ENCODE data around the gene TTC12. TPM values are rescaled to one million over a fixed set of nuclear protein-coding genes. Genes with fewer than 3 reads are reported as not detected.

Gene TTC12
- total RNA-seq (2014; rRNA removed; shearing (Covaris generic)): 3.6 and 4.4 TPM in 2 replicates
- total RNA-seq (2022): 3.9 and 4.1 TPM in 2 replicates
- percentile 29 among the genes with signal in this experiment for Bru-seq, nascent RNA
- percentile 19 among the genes with signal in this experiment for BruChase-seq, experiment 1, labeled RNA remaining after a 6-hour chase
- BruChase-seq, experiment 2, labeled RNA remaining after a 2-hour chase: percentile 24 among the genes with signal in this experiment
- long read RNA-seq: 0 reads

- Histone ChIP-seq H4K20me1 (ENCODE audit: insufficient read depth, low read length) (no peaks in the 10 kb centered on the region), H3K4me2 (ENCODE audit: low read length) (peak within 1 kb of the TSS; percentile 57), H2AFZ (ENCODE audit: low read length) (peak within 1 kb of the TSS; percentile 75), H3K36me3 (ENCODE audit: insufficient read depth, low read length) (no peaks in the 10 kb centered on the region), H3K9me3 (ENCODE audit: low read length) (no peaks in the 10 kb centered on the region), H3K9me2 (ENCODE audit: insufficient read depth, low read length) (no peaks in the 10 kb centered on the region), H3K27ac (ENCODE audit: low read depth, low read length, poor library complexity, severe bottlenecking) (no peak within 1 kb of the TSS), H3K79me2 (ENCODE audit: insufficient read depth, low read depth, low read length) (no peaks in the 10 kb centered on the region), H3K4me3 (ENCODE audit: low read depth, low read length, poor library complexity, severe bottlenecking) (peak within 1 kb of the TSS; percentile 72), H3K4me1 (ENCODE audit: insufficient read depth, low read length, poor library complexity, severe bottlenecking) (peaks cover 3% of the 10 kb centered on the region)
- intact Hi-C loops (cut with micrococcal nuclease; ENCODE audit: unreplicated experiment): no loop called here
- ChIA-PET CTCF (ENCODE audit: unreplicated experiment) (no interaction called here), POLR2A (no interaction called here)
- peak; percentile 74 for DNase-seq (ENCODE audit: low spot score)
- TF ChIP-seq CTCF (conservative IDR thresholded peaks at IDR 0.05; ENCODE audit: low read length): no peak
- no peak for TF ChIP-seq EZH2phosphoT487 (IDR thresholded peaks at IDR 0.05; ENCODE audit: borderline replicate concordance, low read depth, low read length)
- BruUV-seq (replicated peaks): no TSS peak
Observed at GRCh38 chr11:113314389-113315301, at the start of gene TTC12. TSS of gene TTC12 (plus strand) at chr11:113314583. CDS start at chr11:113316258, 1,675 bp downstream.

- no peaks in the 10 kb centered on the region for H3K79me2 ChIP-seq (ENCODE audit: insufficient read depth, low read depth, low read length)
- H2AFZ ChIP-seq (ENCODE audit: low read length): no peak overlapping the region
- no peaks in the 10 kb centered on the region for H3K36me3 ChIP-seq (ENCODE audit: insufficient read depth, low read length)
- intact Hi-C loops (cut with micrococcal nuclease; ENCODE audit: unreplicated experiment): no loop called here
- CTCF ChIA-PET (ENCODE audit: unreplicated experiment): no interaction called here
- no peak overlapping the region for H3K4me3 ChIP-seq (ENCODE audit: low read depth, low read length, poor library complexity, severe bottlenecking)
- no peak for DNase-seq (ENCODE audit: low spot score)
- TF ChIP-seq EZH2phosphoT487 (IDR thresholded peaks at IDR 0.05; ENCODE audit: borderline replicate concordance, low read depth, low read length) (no peak), CTCF (conservative IDR thresholded peaks at IDR 0.05; ENCODE audit: low read length) (no peak)
- no TSS peak for BruUV-seq (replicated peaks)
- POLR2A ChIA-PET: no interaction called here
- no peaks in the 10 kb centered on the region for H3K4me1 ChIP-seq (ENCODE audit: insufficient read depth, low read length, poor library complexity, severe bottlenecking)
- H3K4me2 ChIP-seq (ENCODE audit: low read length): no peak overlapping the region
- no peaks in the 10 kb centered on the region for H3K9me3 ChIP-seq (ENCODE audit: low read length)
- no peaks in the 10 kb centered on the region for H4K20me1 ChIP-seq (ENCODE audit: insufficient read depth, low read length)
- no peaks in the 10 kb centered on the region for H3K9me2 ChIP-seq (ENCODE audit: insufficient read depth, low read length)
- no peak overlapping the region for H3K27ac ChIP-seq (ENCODE audit: low read depth, low read length, poor library complexity, severe bottlenecking)
Observed at GRCh38 chr11:113265362-113265761, 49.0 kb upstream of the TTC12 start.

All from OCI-LY7 (cell line).